Measurements from ENCODE around the gene MCC.

The MCC gene

DNA sequence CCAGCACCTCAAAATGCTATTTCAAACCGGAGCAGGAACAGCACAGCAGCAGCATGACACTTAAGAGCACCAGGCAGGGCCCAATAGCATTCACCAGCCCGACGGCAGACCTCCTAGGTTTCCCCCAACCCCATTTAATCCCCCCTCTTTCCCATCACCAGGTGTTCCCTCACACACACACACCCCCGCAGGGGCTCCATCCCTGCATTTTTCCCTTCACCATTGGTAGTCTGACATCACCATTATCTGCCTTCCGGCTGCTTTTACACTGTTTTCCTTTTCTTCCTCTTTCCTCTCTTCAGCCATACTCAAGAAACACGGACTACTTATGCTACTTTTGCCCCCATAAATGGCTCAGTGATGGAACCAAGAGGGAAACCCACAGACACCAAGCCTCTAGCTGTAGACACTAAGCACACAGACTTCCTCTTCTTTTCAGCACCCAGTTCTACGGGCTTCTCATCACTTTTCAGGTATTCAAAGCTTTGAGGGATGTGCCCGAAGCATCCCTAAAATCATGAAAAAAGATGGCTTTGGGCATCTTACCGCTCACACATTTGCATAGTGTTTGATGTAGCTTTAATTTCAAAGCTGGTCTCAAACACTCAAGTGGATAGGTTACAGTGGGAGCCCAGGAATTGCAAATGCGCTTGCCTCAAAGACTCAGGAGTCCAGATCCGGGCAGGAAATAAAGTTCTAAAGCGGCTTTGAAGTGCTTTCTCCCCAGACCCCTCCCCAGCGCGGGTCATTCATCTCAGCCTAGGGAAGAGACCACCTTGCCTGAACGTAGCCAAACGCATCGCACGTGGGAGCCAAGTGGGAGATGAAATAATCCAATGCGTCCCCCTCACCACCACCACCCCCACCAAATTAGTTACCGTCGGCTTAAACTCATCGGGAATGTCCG lies 194.9 kb downstream of the MCC start:
- peak overlapping the region; percentile 88 for H3K4me3 Mint-ChIP-seq
- peaks cover 17% of the 10 kb centered on the region for H3K4me1 Mint-ChIP-seq (ENCODE audit: low read depth)
- H3K27me3 Mint-ChIP-seq (ENCODE audit: low read depth): peaks cover 76% of the 10 kb centered on the region
- peak overlapping the region; percentile 21 for H3K27ac Mint-ChIP-seq
- H3K9me3 Mint-ChIP-seq: no peaks in the 10 kb centered on the region
- no peak for DNase-seq (ENCODE audit: low spot score)
- H3K36me3 Mint-ChIP-seq (ENCODE audit: low read depth): peaks cover 2% of the 10 kb centered on the region

- no peak overlapping the region for H3K27ac Mint-ChIP-seq
- H3K4me3 Mint-ChIP-seq: peak overlapping the region; percentile 88
- H3K4me1 Mint-ChIP-seq (ENCODE audit: low read depth): peaks cover 17% of the 10 kb centered on the region
- H3K27me3 Mint-ChIP-seq (ENCODE audit: low read depth): peaks cover 72% of the 10 kb centered on the region
- H3K36me3 Mint-ChIP-seq (ENCODE audit: low read depth): peaks cover 2% of the 10 kb centered on the region
- DNase-seq (ENCODE audit: low spot score): no peak
- no peaks in the 10 kb centered on the region for H3K9me3 Mint-ChIP-seq
These were observed 195.8 kb downstream of the MCC start for GRCh38 chr5:113292462-113292861.

DNA sequence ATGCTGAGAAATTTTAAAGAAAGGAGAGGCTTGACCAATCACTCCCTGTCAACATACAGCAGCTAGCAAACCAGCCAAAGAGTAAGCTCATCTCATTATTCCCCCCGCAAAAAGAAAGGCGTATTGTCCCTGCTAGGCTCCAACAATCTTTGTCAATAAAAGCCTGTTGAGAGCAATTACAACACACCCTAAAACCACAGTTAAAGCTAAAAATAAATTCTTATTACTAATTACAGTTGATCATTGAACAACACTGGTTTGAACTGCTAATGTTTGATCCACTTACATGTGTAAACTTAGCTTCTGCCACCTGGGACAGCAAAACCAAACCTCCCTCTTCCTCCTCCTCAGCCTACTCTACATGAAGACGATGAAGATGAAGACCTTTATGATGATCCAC lies 204.7 kb downstream of the MCC start:
- peaks cover 15% of the 10 kb centered on the region for H3K27me3 Mint-ChIP-seq (ENCODE audit: low read depth)
- no peak overlapping the region for H3K4me3 Mint-ChIP-seq
- no peak for DNase-seq (ENCODE audit: low spot score)
- H3K4me1 Mint-ChIP-seq (ENCODE audit: low read depth): peaks cover 18% of the 10 kb centered on the region
- no peak overlapping the region for H3K27ac Mint-ChIP-seq
- no peaks in the 10 kb centered on the region for H3K9me3 Mint-ChIP-seq
- H3K36me3 Mint-ChIP-seq (ENCODE audit: low read depth): no peaks in the 10 kb centered on the region

DNA sequence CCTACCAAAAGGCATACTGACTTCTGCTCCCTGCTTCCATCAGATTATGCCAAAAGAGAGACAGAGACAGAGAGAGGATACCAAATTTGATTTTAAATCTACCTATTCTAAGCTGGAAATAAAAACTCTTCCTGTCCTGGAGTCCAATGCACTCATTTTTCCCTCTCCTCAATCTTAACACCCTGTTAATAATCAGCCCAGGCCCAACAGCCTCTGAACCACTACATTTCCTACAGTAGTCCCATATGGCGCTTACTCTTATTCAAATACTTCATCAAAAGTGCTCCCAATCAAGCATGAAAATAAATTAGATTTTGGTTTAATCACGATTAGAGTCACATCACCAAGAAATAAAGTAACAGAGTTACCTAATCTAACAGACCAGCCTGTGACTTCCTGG lies 205.8 kb downstream of the MCC start:
- no peak overlapping the region for H3K4me3 Mint-ChIP-seq
- peaks cover 23% of the 10 kb centered on the region for H3K4me1 Mint-ChIP-seq (ENCODE audit: low read depth)
- no peaks in the 10 kb centered on the region for H3K9me3 Mint-ChIP-seq
- peaks cover 9% of the 10 kb centered on the region for H3K27me3 Mint-ChIP-seq (ENCODE audit: low read depth)
- H3K36me3 Mint-ChIP-seq (ENCODE audit: low read depth): no peaks in the 10 kb centered on the region
- DNase-seq (ENCODE audit: low spot score): no peak
- H3K27ac Mint-ChIP-seq: no peak overlapping the region

GRCh38 chr5:113281194-113281593 lies 207.1 kb downstream of the MCC start:
- no peaks in the 10 kb centered on the region for H3K9me3 Mint-ChIP-seq
- no peaks in the 10 kb centered on the region for H3K36me3 Mint-ChIP-seq (ENCODE audit: low read depth)

GRCh38 chr5:113280541-113280940 lies 207.7 kb downstream of the MCC start:
- no peaks in the 10 kb centered on the region for H3K36me3 Mint-ChIP-seq (ENCODE audit: low read depth)
- H3K4me1 Mint-ChIP-seq (ENCODE audit: low read depth): peaks cover 23% of the 10 kb centered on the region
- peaks cover 2% of the 10 kb centered on the region for H3K27me3 Mint-ChIP-seq (ENCODE audit: low read depth)
- no peaks in the 10 kb centered on the region for H3K9me3 Mint-ChIP-seq
- H3K27ac Mint-ChIP-seq: no peak overlapping the region
- no peak overlapping the region for H3K4me3 Mint-ChIP-seq
- no peak for DNase-seq (ENCODE audit: low spot score)

More at GRCh38 chr5:113281194-113281593, 207.1 kb downstream of the MCC start:
- Mint-ChIP-seq H3K4me3 (no peak overlapping the region), H3K27ac (no peak overlapping the region), H3K4me1 (ENCODE audit: low read depth) (peaks cover 23% of the 10 kb centered on the region), H3K27me3 (ENCODE audit: low read depth) (peaks cover 4% of the 10 kb centered on the region)
- DNase-seq (ENCODE audit: low spot score): no peak

- H3K27ac Mint-ChIP-seq: no peak overlapping the region
- no peaks in the 10 kb centered on the region for H3K36me3 Mint-ChIP-seq (ENCODE audit: low read depth)
- H3K4me3 Mint-ChIP-seq: no peak overlapping the region
- H3K9me3 Mint-ChIP-seq: no peaks in the 10 kb centered on the region
- H3K4me1 Mint-ChIP-seq (ENCODE audit: low read depth): peaks cover 25% of the 10 kb centered on the region
- DNase-seq (ENCODE audit: low spot score): peak; percentile 43
- H3K27me3 Mint-ChIP-seq (ENCODE audit: low read depth): no peaks in the 10 kb centered on the region
These were observed 209.3 kb downstream of the MCC start for GRCh38 chr5:113278976-113279375.

DNA sequence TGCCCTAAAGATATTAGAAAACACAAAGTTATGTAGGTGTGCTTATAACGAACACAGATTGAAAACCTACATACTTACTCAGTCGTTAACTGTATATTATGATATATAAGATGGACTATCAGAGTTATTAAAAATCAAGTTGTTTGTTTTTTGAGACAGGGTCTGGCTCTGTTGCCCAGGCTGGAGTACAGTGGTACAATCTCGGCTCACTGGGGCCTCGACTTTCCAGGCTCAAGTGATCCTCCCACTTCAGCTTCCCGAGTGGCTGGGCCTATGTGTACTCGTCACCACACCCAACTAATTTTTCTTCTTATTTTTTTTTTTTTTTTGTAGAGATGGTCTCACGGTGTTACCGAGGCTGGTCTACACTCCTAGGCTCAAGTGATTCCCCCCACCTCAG lies 211.8 kb downstream of the MCC start:
- Mint-ChIP-seq H3K36me3 (ENCODE audit: low read depth) (no peaks in the 10 kb centered on the region), H3K9me3 (no peaks in the 10 kb centered on the region), H3K4me3 (no peak overlapping the region), H3K27me3 (ENCODE audit: low read depth) (peaks cover 2% of the 10 kb centered on the region), H3K27ac (no peak overlapping the region), H3K4me1 (ENCODE audit: low read depth) (peaks cover 30% of the 10 kb centered on the region)
- no peak for DNase-seq (ENCODE audit: low spot score)

DNA sequence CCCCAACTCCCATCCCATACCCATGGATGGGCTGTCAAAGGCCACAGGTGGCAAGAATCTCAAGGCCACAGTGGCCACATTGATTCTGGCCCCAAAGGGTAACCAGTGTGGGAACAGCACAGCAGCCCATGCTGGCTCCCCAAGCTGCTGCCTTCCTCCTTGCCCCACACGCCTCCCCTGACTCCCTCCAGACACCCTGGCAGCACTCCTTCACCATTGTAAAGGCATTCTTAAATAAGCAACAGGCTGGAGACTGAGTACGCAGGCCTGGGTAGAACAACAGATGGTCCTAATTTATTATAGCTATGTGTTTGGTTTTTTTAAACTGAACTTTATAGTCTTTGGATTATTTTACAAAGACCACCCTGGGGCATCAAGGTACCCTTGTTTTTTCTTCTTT lies 212.3 kb downstream of the MCC start:
- no peak overlapping the region for H3K4me3 Mint-ChIP-seq
- H3K9me3 Mint-ChIP-seq: no peaks in the 10 kb centered on the region
- H3K27me3 Mint-ChIP-seq (ENCODE audit: low read depth): peaks cover 2% of the 10 kb centered on the region
- no peak for DNase-seq (ENCODE audit: low spot score)
- no peak overlapping the region for H3K27ac Mint-ChIP-seq
- H3K36me3 Mint-ChIP-seq (ENCODE audit: low read depth): no peaks in the 10 kb centered on the region
- peaks cover 26% of the 10 kb centered on the region for H3K4me1 Mint-ChIP-seq (ENCODE audit: low read depth)

- DNase-seq (ENCODE audit: low spot score): no peak
- peaks cover 2% of the 10 kb centered on the region for H3K27me3 Mint-ChIP-seq (ENCODE audit: low read depth)
- H3K36me3 Mint-ChIP-seq (ENCODE audit: low read depth): no peaks in the 10 kb centered on the region
- H3K27ac Mint-ChIP-seq: no peak overlapping the region
- H3K4me1 Mint-ChIP-seq (ENCODE audit: low read depth): peaks cover 18% of the 10 kb centered on the region
- no peak overlapping the region for H3K4me3 Mint-ChIP-seq
- no peaks in the 10 kb centered on the region for H3K9me3 Mint-ChIP-seq
These were observed 213.3 kb downstream of the MCC start for GRCh38 chr5:113274836-113275414.

DNA sequence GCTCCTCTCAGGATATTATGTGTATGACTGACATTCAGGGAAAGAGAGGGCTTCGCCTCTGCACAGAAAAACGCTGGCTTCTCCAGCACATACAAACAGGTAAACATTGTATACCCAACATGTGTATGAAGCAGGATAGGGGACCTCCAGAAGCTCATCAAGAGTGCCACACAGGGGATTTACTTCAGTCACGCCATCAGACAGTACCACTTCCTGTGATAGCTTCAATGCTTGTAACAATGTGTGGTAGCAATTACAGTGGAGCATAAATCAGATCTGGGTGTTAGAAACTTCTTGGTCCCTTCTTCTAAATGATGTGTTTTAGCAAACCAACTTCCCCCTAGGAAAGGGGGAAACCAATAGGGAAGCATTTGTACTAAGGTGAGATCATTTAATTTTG lies 214.3 kb downstream of the MCC start:
- Mint-ChIP-seq H3K4me3 (no peak overlapping the region), H3K27ac (no peak overlapping the region), H3K36me3 (ENCODE audit: low read depth) (no peaks in the 10 kb centered on the region), H3K4me1 (ENCODE audit: low read depth) (peaks cover 23% of the 10 kb centered on the region), H3K9me3 (no peaks in the 10 kb centered on the region), H3K27me3 (ENCODE audit: low read depth) (peaks cover 2% of the 10 kb centered on the region)
- no peak for DNase-seq (ENCODE audit: low spot score)

GRCh38 chr5:113271745-113272454 lies 216.4 kb downstream of the MCC start:
- Mint-ChIP-seq H3K4me3 (no peak overlapping the region), H3K36me3 (ENCODE audit: low read depth) (no peaks in the 10 kb centered on the region), H3K9me3 (no peaks in the 10 kb centered on the region), H3K27ac (no peak overlapping the region), H3K4me1 (ENCODE audit: low read depth) (peaks cover 19% of the 10 kb centered on the region), H3K27me3 (ENCODE audit: low read depth) (peaks cover 6% of the 10 kb centered on the region)
- DNase-seq (ENCODE audit: low spot score): no peak

- no peak overlapping the region for H3K27ac Mint-ChIP-seq
- H3K4me1 Mint-ChIP-seq (ENCODE audit: low read depth): peaks cover 19% of the 10 kb centered on the region
- no peak for DNase-seq (ENCODE audit: low spot score)
- H3K9me3 Mint-ChIP-seq: no peaks in the 10 kb centered on the region
- H3K27me3 Mint-ChIP-seq (ENCODE audit: low read depth): peaks cover 6% of the 10 kb centered on the region
- no peak overlapping the region for H3K4me3 Mint-ChIP-seq
- H3K36me3 Mint-ChIP-seq (ENCODE audit: low read depth): no peaks in the 10 kb centered on the region
These were observed 217.2 kb downstream of the MCC start for GRCh38 chr5:113271015-113271414.

GRCh38 chr5:113270086-113270485 lies 218.2 kb downstream of the MCC start:
- H3K9me3 Mint-ChIP-seq: no peaks in the 10 kb centered on the region
- no peak for DNase-seq (ENCODE audit: low spot score)
- no peaks in the 10 kb centered on the region for H3K36me3 Mint-ChIP-seq (ENCODE audit: low read depth)
- peaks cover 19% of the 10 kb centered on the region for H3K4me1 Mint-ChIP-seq (ENCODE audit: low read depth)
- no peak overlapping the region for H3K4me3 Mint-ChIP-seq
- H3K27me3 Mint-ChIP-seq (ENCODE audit: low read depth): peaks cover 9% of the 10 kb centered on the region
- H3K27ac Mint-ChIP-seq: no peak overlapping the region
